ENCODE data around the gene UBE2I.

- TF ChIP-seq EZH2 (IDR thresholded peaks at IDR 0.05): no peak
- TF ChIP-seq POLR2AphosphoS5 (IDR thresholded peaks at IDR 0.05; ENCODE audit: borderline replicate concordance, low read depth, low read length): no peak
- no peak for TF ChIP-seq FOXP2 (optimal IDR thresholded peaks at IDR 0.05; ENCODE audit: control extremely low read depth, extremely low read length, insufficient read depth)
These were observed 27.9 kb upstream of the UBE2I start for GRCh38 chr16:1281517-1281916.

Measured in SK-N-MC (cell line).